IPS-20b (cell line): ENCODE data around the gene PSTPIP1.

Experiments
- H3K27ac ChIP-seq: one replicate; pipeline ENCODE4 v1.5.1; 2013; ENCODE audit warnings: low read length
- H3K27me3 ChIP-seq: 2 replicates; pipeline ENCODE4 v1.6.1; 2013; ENCODE audit warnings: mild to moderate bottlenecking, low read length, inconsistent platforms; ENCODE audit not compliant: insufficient read depth
- H3K36me3 ChIP-seq: 2 replicates; pipeline ENCODE4 v1.6.1; 2013; ENCODE audit warnings: low read depth, mild to moderate bottlenecking, inconsistent platforms, low read length, moderate library complexity; ENCODE audit not compliant: insufficient read depth
- H3K4me1 ChIP-seq: 2 replicates; pipeline ENCODE4 v1.6.1; 2013; ENCODE audit warnings: mild to moderate bottlenecking, control low read depth, inconsistent platforms, low read length, moderate library complexity; ENCODE audit not compliant: insufficient read depth
- H3K4me3 ChIP-seq: 2 replicates; pipeline ENCODE4 v1.5.1; 2013; ENCODE audit warnings: mild to moderate bottlenecking, low read length, inconsistent platforms
- H3K9ac ChIP-seq: 2 replicates; pipeline ENCODE4 v1.6.1; 2013; ENCODE audit warnings: low read depth, mild to moderate bottlenecking, inconsistent platforms, low read length, moderate library complexity
- H3K9me3 ChIP-seq: 2 replicates; pipeline ENCODE4 v1.6.1; 2013; ENCODE audit warnings: mild to moderate bottlenecking, low read depth, low read length, inconsistent platforms; ENCODE audit not compliant: insufficient read depth

Gene PSTPIP1

DNA sequence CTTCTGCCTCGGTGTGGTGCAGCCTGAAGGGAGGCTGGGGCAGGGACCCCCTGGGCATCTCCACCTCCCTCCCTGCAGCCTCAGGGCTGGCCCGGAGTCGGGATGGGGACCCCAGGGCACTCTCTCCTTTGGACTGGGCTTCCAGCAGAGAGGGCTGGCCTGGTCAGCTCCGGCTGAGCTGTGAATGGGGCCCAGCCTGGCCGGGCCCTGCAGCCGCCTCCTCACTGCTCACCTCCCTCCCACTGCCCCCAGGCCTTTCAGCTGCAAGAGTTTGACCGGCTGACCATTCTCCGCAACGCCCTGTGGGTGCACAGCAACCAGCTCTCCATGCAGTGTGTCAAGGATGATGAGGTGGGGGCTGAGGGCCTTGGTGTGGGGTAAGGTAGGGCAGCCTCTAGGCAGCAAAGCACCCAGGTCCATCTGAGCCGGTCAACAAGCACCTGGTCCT lies 36.0 kb downstream of the PSTPIP1 start:
- H3K36me3 ChIP-seq: no peaks in the 10 kb centered on the region
- no peaks in the 10 kb centered on the region for H3K9me3 ChIP-seq
- no peaks in the 10 kb centered on the region; the same call in 1 of the 2 replicates for H3K4me1 ChIP-seq
- H3K27ac ChIP-seq: no peak overlapping the region
- no peak overlapping the region for H3K9ac ChIP-seq
- H3K4me3 ChIP-seq: no peak overlapping the region
- peaks cover 25% of the 10 kb centered on the region; the same call in 1 of the 2 replicates for H3K27me3 ChIP-seq

DNA sequence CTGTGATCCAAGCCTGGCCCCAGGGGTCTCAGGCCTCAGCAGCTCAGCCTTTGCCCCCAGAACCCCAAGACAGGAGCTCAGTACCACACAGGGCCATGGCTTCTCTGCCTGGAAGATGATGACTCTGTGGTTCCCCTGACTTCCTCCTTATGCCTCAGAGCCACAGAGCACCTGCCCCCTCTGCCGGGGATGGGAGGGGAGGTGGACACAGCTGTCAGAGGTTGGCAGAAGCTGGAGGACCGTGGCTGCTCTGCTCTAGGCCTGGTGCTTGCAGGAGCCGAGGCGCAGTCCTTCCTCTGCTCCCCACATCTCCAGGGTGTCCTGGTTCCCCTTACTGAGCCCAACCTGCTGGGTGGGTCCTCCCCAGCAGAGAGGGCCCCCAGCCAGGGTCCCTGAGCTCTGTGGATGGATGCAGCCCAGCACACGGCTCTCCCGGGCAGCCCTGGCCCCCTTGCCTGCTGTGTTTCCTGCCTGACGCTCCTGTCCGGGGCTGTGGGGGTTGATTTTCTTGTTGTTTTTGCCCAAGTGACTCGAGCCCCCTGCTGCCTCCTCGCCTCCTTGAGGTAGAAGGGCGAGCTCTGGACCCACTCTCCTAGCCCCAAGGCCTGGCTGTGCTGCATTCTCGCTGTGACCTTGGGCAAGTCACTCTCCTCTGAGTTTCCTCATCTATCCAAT lies 36.6 kb downstream of the PSTPIP1 start:
- Histone ChIP-seq H3K36me3 (no peaks in the 10 kb centered on the region), H3K9ac (no peak overlapping the region), H3K27me3 (peaks cover 25% of the 10 kb centered on the region; the same call in 1 of the 2 replicates), H3K9me3 (no peaks in the 10 kb centered on the region), H3K4me3 (no peak overlapping the region), H3K27ac (no peak overlapping the region), H3K4me1 (no peaks in the 10 kb centered on the region; the same call in 1 of the 2 replicates)

DNA sequence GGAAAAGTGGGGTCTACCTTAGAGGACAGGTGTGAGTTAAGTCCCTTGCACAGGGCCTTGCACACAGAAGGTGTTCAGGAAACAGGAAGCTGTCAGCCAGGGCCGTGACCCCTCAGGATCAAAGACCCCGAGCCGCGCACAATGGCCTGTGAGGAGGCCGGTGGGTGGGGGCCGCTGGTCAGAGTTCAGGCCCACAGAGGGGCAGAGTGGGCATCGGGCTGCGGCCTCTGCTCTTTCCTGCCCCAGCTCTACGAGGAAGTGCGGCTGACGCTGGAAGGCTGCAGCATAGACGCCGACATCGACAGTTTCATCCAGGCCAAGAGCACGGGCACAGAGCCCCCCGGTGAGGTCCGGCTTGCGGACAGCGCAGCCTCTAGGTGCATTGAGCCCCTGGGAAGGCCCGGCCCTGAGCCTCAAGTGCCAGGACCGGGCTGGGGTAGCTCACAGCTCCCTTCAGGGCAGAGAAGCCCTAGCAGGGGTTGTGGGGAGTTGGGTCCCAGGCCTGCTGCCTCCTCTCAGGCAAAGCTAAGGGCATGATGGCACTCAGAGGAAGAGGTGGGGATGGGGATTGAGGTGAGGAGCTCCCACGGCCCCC lies 37.2 kb downstream of the PSTPIP1 start:
- H3K27ac ChIP-seq: no peak overlapping the region
- H3K36me3 ChIP-seq: no peaks in the 10 kb centered on the region
- peaks cover 23% of the 10 kb centered on the region; the same call in 1 of the 2 replicates for H3K27me3 ChIP-seq
- no peak overlapping the region for H3K9ac ChIP-seq
- H3K4me3 ChIP-seq: no peak overlapping the region
- no peaks in the 10 kb centered on the region for H3K9me3 ChIP-seq
- H3K4me1 ChIP-seq: no peaks in the 10 kb centered on the region; the same call in 1 of the 2 replicates

DNA sequence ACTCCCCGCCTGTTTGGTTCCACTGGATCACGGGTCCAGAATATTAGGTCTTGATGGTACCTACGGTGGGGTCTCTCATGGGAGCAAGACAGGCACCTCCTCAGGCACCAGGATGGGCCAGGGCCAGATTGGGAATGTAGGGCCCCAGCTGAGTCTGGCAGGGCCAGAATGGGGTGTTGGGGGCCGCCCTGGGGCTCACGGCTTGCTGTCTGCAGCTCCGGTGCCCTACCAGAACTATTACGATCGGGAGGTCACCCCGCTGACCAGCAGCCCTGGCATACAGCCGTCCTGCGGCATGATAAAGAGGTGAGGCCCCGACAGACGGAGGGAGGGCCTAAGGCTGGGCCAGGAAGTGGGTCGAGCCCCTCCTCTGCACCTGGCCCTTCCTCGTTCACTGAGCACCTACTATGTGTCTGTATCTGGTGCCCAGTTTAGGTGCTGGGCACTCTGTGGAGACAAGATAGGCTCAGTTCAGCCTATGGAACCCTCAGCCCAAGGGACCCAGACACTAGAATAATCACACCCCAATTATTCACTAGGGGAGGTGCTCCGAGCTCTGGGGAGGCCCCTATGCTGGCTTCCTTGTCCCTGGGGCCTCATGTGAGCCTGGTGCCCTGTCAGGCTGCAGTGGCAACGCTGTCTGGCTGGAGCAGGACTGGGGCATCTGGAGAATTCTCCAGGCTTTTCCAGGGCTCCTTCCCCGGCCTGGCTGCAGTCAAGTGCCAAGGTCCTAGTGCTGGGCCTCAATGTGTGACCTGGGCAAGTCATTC lies 37.9 kb downstream of the PSTPIP1 start:
- Histone ChIP-seq H3K27ac (no peak overlapping the region), H3K4me1 (no peaks in the 10 kb centered on the region; the same call in 1 of the 2 replicates), H3K27me3 (peaks cover 16% of the 10 kb centered on the region; the same call in 1 of the 2 replicates), H3K36me3 (no peaks in the 10 kb centered on the region), H3K9ac (no peak overlapping the region), H3K9me3 (no peaks in the 10 kb centered on the region), H3K4me3 (no peak overlapping the region)

DNA sequence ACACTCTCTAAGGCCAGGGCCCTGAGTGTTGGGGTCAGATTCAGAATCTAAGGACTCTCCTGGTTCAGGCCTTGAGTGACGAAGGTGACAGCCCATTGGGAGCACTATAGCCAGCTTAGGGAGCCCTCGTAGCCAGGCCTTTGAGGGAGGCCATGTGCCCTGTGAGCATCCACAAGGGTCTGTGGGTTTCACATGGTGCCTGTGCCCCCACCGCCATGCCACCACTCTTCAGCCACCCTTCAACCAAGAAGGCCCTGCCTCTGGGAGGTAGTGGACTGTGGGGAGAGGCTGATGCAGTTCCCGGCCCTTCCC lies 38.4 kb downstream of the PSTPIP1 start:
- H3K36me3 ChIP-seq: 0 out of 2 replicates have a peak, but pooled peaks cover under 1% of the 10 kb centered on the region
- H3K9ac ChIP-seq: no peak overlapping the region
- peaks cover 15% of the 10 kb centered on the region; the same call in 1 of the 2 replicates for H3K27me3 ChIP-seq
- no peak overlapping the region for H3K27ac ChIP-seq
- H3K9me3 ChIP-seq: no peaks in the 10 kb centered on the region
- H3K4me1 ChIP-seq: no peaks in the 10 kb centered on the region; the same call in 1 of the 2 replicates
- no peak overlapping the region for H3K4me3 ChIP-seq

DNA sequence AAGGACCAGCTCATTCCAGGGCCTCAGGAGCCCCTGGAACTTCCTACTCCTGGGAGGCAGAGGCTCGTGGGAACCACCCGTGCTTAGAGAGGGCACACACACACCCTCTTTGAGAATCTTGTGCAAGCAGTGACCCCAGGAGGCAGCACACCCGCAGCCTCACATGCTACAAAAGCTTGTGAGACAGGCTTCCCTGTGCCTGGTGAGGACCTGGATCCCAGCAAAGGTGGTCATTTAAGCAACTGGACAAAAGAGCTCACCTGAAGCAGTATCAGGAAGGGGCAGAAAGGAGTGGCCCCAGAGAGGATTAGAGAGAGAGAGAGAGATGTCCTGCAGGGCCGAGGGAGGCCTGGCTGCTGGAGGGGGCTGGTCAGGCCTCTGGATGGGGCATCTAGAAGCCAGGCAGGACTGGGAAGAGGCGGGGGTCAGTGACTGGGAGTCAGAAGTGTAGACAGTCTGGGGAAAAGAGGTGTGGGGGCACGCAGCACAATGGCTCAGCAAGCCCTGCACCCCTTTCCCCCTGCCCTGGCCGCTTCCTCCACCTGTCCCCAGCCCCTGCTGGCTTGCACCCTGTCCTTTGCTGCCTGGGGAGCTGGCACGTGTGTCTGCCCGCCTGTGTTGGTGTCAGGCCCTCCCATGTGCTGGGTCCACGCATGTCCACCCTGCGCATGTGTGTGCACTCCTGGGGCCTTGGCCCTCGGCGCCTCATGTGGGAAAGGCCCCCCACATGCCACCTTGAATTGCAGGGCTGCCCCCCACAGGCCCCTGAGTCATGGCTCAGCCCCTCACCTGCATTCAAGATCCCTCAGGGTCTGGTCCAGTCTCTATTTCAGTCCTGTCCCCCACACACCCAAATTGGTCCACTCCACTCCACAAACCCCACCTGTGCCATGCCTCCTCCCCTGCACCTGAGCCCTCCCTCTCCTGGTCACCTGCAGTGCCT lies 39.1 kb downstream of the PSTPIP1 start:
- no peak overlapping the region for H3K27ac ChIP-seq

DNA sequence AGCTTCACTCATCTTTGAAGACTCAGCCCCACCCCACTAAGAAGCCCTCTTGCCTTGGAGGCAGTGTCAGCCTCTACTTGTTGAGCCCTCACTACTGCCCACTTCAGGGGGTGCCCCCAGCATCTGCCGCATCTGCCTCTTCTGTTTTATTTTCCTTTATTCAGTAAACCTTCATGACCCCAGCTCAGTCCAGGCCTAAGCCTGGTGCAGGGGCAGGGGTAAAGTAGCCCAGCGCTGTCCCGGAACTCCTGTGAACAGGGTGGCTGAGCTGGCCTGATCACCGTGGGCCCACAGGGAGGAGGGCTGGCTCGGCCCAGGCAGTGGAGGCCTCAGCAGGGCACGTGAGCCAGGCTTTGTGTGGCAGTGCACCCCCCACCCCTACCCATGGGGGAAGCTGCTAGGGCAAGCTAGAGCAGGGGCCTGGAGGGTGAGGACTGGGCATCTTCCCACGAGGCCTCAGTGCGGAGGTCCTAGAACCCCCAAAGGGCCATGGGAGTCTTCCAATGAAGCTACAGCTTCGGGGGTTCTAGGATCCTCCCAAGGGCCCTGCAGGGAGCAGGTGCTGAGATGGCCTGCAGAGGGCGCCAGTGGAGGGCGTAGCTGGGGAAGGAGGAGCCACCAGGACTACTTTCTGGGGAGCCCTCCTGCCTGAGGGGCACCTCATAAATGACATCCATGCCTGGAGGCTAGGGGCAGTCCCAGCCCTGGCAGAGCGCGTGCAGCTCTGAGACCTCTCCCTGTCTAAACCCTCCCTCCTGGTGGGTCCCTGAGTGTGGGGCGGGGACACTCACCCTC lies 40.0 kb downstream of the PSTPIP1 start:
- Histone ChIP-seq H3K27ac (no peak overlapping the region), H3K27me3 (peaks cover under 1% of the 10 kb centered on the region; the same call in 1 of the 2 replicates), H3K4me1 (no peaks in the 10 kb centered on the region; the same call in 1 of the 2 replicates), H3K9ac (no peak overlapping the region), H3K4me3 (no peak overlapping the region), H3K36me3 (peaks cover 12% of the 10 kb centered on the region; the same call in 1 of the 2 replicates), H3K9me3 (no peaks in the 10 kb centered on the region)

More for the DNA sequence above, 39.1 kb downstream of the PSTPIP1 start:
- no peaks in the 10 kb centered on the region; the same call in 1 of the 2 replicates for H3K4me1 ChIP-seq
- H3K9ac ChIP-seq: no peak overlapping the region
- H3K4me3 ChIP-seq: no peak overlapping the region
- H3K27me3 ChIP-seq: peaks cover 10% of the 10 kb centered on the region; the same call in 1 of the 2 replicates
- H3K36me3 ChIP-seq: peaks cover 6% of the 10 kb centered on the region; the same call in 1 of the 2 replicates
- no peaks in the 10 kb centered on the region for H3K9me3 ChIP-seq

DNA sequence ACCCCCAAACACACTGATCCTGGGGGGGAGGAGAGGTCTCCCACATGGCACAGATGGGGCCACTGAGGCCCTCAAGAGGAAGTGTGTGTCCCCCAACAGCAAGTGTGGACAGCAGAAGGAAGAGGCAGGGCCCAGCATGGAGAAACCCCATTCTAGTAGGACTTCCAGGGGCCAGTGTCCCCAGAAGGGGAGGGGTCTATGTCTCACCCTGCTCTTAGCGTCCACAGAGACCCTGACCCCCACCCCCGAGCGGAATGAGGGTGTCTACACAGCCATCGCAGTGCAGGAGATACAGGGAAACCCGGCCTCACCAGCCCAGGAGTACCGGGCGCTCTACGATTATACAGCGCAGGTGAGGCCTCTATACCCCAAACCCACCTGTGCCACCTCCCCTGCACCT lies 40.7 kb downstream of the PSTPIP1 start:
- Histone ChIP-seq H3K9me3 (no peaks in the 10 kb centered on the region), H3K36me3 (peaks cover 12% of the 10 kb centered on the region; the same call in 1 of the 2 replicates), H3K4me3 (no peak overlapping the region), H3K9ac (no peak overlapping the region), H3K27me3 (no peaks in the 10 kb centered on the region), H3K4me1 (no peaks in the 10 kb centered on the region; the same call in 1 of the 2 replicates), H3K27ac (no peak overlapping the region)

DNA sequence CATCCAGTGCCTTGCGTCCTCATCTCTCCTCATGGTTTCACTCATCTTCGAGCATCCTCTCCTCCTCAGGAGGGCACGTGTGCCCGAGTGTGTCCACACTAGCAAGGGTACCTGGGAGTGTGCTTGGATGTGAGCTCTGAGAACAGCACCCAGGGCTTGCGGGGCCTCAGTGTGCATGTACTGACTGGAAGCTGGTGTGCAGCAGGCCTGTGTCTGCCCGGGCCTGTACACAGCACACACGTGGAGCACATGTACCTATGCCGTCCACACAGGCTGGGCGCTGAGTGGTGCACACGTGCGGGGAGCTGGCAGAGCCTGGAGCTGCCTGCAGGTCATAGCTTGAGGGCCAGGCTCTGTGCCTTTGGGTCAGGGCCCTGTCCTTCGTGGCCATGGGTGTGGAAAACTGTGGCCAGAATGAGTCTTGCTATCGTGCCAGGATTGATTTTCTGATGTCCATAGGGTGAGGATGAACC lies 41.1 kb downstream of the PSTPIP1 start:
- Histone ChIP-seq H3K4me1 (no peaks in the 10 kb centered on the region), H3K9me3 (no peaks in the 10 kb centered on the region), H3K9ac (no peak overlapping the region), H3K36me3 (peaks cover 12% of the 10 kb centered on the region; the same call in 1 of the 2 replicates), H3K4me3 (no peak overlapping the region), H3K27ac (no peak overlapping the region), H3K27me3 (no peaks in the 10 kb centered on the region)
